Activated CD4-positive, alpha-beta memory T cell treated with anti-CD3 and anti-CD28 coated beads, Interleukin-2, amount 10 ng/mL, durations not matched to agents 7 days and 5 days (primary cell): Measurements from ENCODE around the gene CTTNBP2. TPM values are rescaled to one million over a fixed set of nuclear protein-coding genes. Genes with fewer than 3 reads are reported as not detected.

Experiments
- CTCF ChIA-PET: fragments of 350-600 bp; sonication (Branson Sonifier 250); formaldehyde crosslinking; loops from one replicate; lab custom pipeline; 2021; ENCODE audit warnings: antibody characterized with exemption, inconsistent platforms; lab: Charles Lee
- POLR2A ChIA-PET: fragments of 350-600 bp; sonication (Branson Sonifier 250); formaldehyde crosslinking; loops from one replicate; lab custom pipeline; 2021; ENCODE audit warnings: antibody characterized with exemption; lab: Charles Lee
- DNase-seq: peaks from one replicate; pipeline ENCODE4 v3.0.0-alpha.2; 2020
- H3K27ac Mint-ChIP-seq: one replicate; pipeline ENCODE4 v1.8.0; 2021; ENCODE audit warnings: mild to moderate bottlenecking, mixed read lengths
- H3K27me3 Mint-ChIP-seq: one replicate; pipeline ENCODE4 v1.8.0; 2021; ENCODE audit warnings: mixed read lengths
- H3K36me3 Mint-ChIP-seq: one replicate; pipeline ENCODE4 v1.8.0; 2021; ENCODE audit warnings: low read depth, mixed read lengths
- H3K4me1 Mint-ChIP-seq: one replicate; pipeline ENCODE4 v1.8.0; 2021; ENCODE audit warnings: mixed read lengths
- H3K4me3 Mint-ChIP-seq: one replicate; pipeline ENCODE4 v1.8.0; 2021; ENCODE audit warnings: mild to moderate bottlenecking, mixed read lengths
- H3K9me3 Mint-ChIP-seq: one replicate; pipeline ENCODE4 v1.8.0; 2021; ENCODE audit warnings: mixed read lengths
- total RNA-seq, 2 experiments: library from RNA; stranded (reverse); gene quantifications; one replicate each; pipeline ENCODE4 v1.2.3, GENCODE V29; 2021

The CTTNBP2 gene
- total RNA-seq = not detected

GRCh38 chr7:117873310-117874190 is at the start of gene CTTNBP2:
TSS of gene CTTNBP2 (minus strand) at chr7:117873441. CDS start at chr7:117873415, 26 bp downstream.
- no peak for DNase-seq
- Mint-ChIP-seq H3K36me3 (no peaks in the 10 kb centered on the region), H3K27ac (no peak within 1 kb of the TSS), H3K9me3 (no peaks in the 10 kb centered on the region), H3K27me3 (peaks cover 35% of the 10 kb centered on the region), H3K4me1 (peaks cover 2% of the 10 kb centered on the region), H3K4me3 (no peak within 1 kb of the TSS)
- ChIA-PET CTCF (no interaction called here), POLR2A (no interaction called here)

- Mint-ChIP-seq H3K4me3 (no peak overlapping the region), H3K9me3 (no peaks in the 10 kb centered on the region), H3K27ac (no peak overlapping the region), H3K36me3 (no peaks in the 10 kb centered on the region), H3K4me1 (no peaks in the 10 kb centered on the region), H3K27me3 (no peaks in the 10 kb centered on the region)
- POLR2A ChIA-PET = no interaction called here
- CTCF ChIA-PET = no interaction called here
- DNase-seq = no peak
Observed at GRCh38 chr7:117916309-117916708, 43.1 kb upstream of the CTTNBP2 start.

- H3K4me1 Mint-ChIP-seq = no peaks in the 10 kb centered on the region
- no peak overlapping the region for H3K4me3 Mint-ChIP-seq
- H3K36me3 Mint-ChIP-seq = no peaks in the 10 kb centered on the region
- POLR2A ChIA-PET = no interaction called here
- CTCF ChIA-PET = no interaction called here
- no peaks in the 10 kb centered on the region for H3K9me3 Mint-ChIP-seq
- H3K27ac Mint-ChIP-seq = no peak overlapping the region
- DNase-seq = no peak
- no peaks in the 10 kb centered on the region for H3K27me3 Mint-ChIP-seq
Observed at GRCh38 chr7:117912421-117912820, 39.2 kb upstream of the CTTNBP2 start.

GRCh38 chr7:117908031-117908795 is 35.0 kb upstream of the CTTNBP2 start:
- ChIA-PET CTCF (no interaction called here), POLR2A (no interaction called here)
- Mint-ChIP-seq H3K27ac (no peak overlapping the region), H3K9me3 (no peaks in the 10 kb centered on the region), H3K27me3 (no peaks in the 10 kb centered on the region), H3K36me3 (no peaks in the 10 kb centered on the region), H3K4me3 (no peak overlapping the region), H3K4me1 (no peaks in the 10 kb centered on the region)
- no peak for DNase-seq

GRCh38 chr7:117907049-117907640 is 33.9 kb upstream of the CTTNBP2 start:
- H3K9me3 Mint-ChIP-seq = no peaks in the 10 kb centered on the region
- no peaks in the 10 kb centered on the region for H3K27me3 Mint-ChIP-seq
- ChIA-PET POLR2A (no interaction called here), CTCF (no interaction called here)
- H3K4me1 Mint-ChIP-seq = no peaks in the 10 kb centered on the region
- no peaks in the 10 kb centered on the region for H3K36me3 Mint-ChIP-seq
- no peak for DNase-seq
- no peak overlapping the region for H3K4me3 Mint-ChIP-seq
- no peak overlapping the region for H3K27ac Mint-ChIP-seq

- H3K4me3 Mint-ChIP-seq = no peak overlapping the region
- ChIA-PET POLR2A (no interaction called here), CTCF (interaction anchor here (0.5 kb wide), 1 partner anchor 201 kb away, joined by 3 read pairs; no protein-coding TSS in a partner anchor)
- no peaks in the 10 kb centered on the region for H3K36me3 Mint-ChIP-seq
- no peaks in the 10 kb centered on the region for H3K27me3 Mint-ChIP-seq
- DNase-seq = no peak
- H3K4me1 Mint-ChIP-seq = no peaks in the 10 kb centered on the region
- H3K9me3 Mint-ChIP-seq = no peaks in the 10 kb centered on the region
- H3K27ac Mint-ChIP-seq = no peak overlapping the region
Observed at GRCh38 chr7:117902314-117902889, 29.2 kb upstream of the CTTNBP2 start.

GRCh38 chr7:117901089-117901797 is 28.0 kb upstream of the CTTNBP2 start:
- ChIA-PET CTCF (no interaction called here), POLR2A (no interaction called here)
- Mint-ChIP-seq H3K4me1 (no peaks in the 10 kb centered on the region), H3K4me3 (no peak overlapping the region), H3K9me3 (no peaks in the 10 kb centered on the region), H3K27me3 (no peaks in the 10 kb centered on the region), H3K36me3 (no peaks in the 10 kb centered on the region), H3K27ac (no peak overlapping the region)
- DNase-seq = no peak

- Mint-ChIP-seq H3K4me3 (no peak overlapping the region), H3K27ac (no peak overlapping the region), H3K36me3 (no peaks in the 10 kb centered on the region), H3K27me3 (no peaks in the 10 kb centered on the region), H3K4me1 (no peaks in the 10 kb centered on the region), H3K9me3 (no peaks in the 10 kb centered on the region)
- POLR2A ChIA-PET = no interaction called here
- CTCF ChIA-PET = no interaction called here
- no peak for DNase-seq
Observed at GRCh38 chr7:117896339-117896738, 23.1 kb upstream of the CTTNBP2 start.

GRCh38 chr7:117895276-117895675 is 22.0 kb upstream of the CTTNBP2 start:
- no peaks in the 10 kb centered on the region for H3K4me1 Mint-ChIP-seq
- POLR2A ChIA-PET = no interaction called here
- H3K27me3 Mint-ChIP-seq = no peaks in the 10 kb centered on the region
- no peaks in the 10 kb centered on the region for H3K9me3 Mint-ChIP-seq
- H3K27ac Mint-ChIP-seq = no peak overlapping the region
- no peak overlapping the region for H3K4me3 Mint-ChIP-seq
- no peaks in the 10 kb centered on the region for H3K36me3 Mint-ChIP-seq
- DNase-seq = no peak
- CTCF ChIA-PET = interaction anchor here (0.7 kb wide), 1 partner anchor 87 kb away, joined by 4 read pairs; no protein-coding TSS in a partner anchor

- H3K4me3 Mint-ChIP-seq = no peak overlapping the region
- H3K9me3 Mint-ChIP-seq = no peaks in the 10 kb centered on the region
- H3K27me3 Mint-ChIP-seq = no peaks in the 10 kb centered on the region
- DNase-seq = no peak
- POLR2A ChIA-PET = no interaction called here
- CTCF ChIA-PET = interaction anchor here (0.8 to 1.1 kb wide), 2 partner anchors 8 to 37 kb away, joined by 3 read pairs; no protein-coding TSS in a partner anchor
- no peaks in the 10 kb centered on the region for H3K36me3 Mint-ChIP-seq
- H3K4me1 Mint-ChIP-seq = no peaks in the 10 kb centered on the region
- H3K27ac Mint-ChIP-seq = no peak overlapping the region
Observed at GRCh38 chr7:117894037-117894436, 20.8 kb upstream of the CTTNBP2 start.

- DNase-seq = no peak
- ChIA-PET POLR2A (no interaction called here), CTCF (no interaction called here)
- Mint-ChIP-seq H3K4me3 (no peak overlapping the region), H3K36me3 (no peaks in the 10 kb centered on the region), H3K27me3 (no peaks in the 10 kb centered on the region), H3K9me3 (no peaks in the 10 kb centered on the region), H3K4me1 (no peaks in the 10 kb centered on the region), H3K27ac (no peak overlapping the region)
Observed at GRCh38 chr7:117892821-117893220, 19.6 kb upstream of the CTTNBP2 start.

- CTCF ChIA-PET = no interaction called here
- H3K4me1 Mint-ChIP-seq = no peaks in the 10 kb centered on the region
Observed at GRCh38 chr7:117889611-117890010, 16.4 kb upstream of the CTTNBP2 start.

More at GRCh38 chr7:117889611-117890010, 16.4 kb upstream of the CTTNBP2 start:
- Mint-ChIP-seq H3K27ac (no peak overlapping the region), H3K4me3 (no peak overlapping the region), H3K9me3 (no peaks in the 10 kb centered on the region), H3K27me3 (no peaks in the 10 kb centered on the region), H3K36me3 (no peaks in the 10 kb centered on the region)
- no peak for DNase-seq
- POLR2A ChIA-PET = no interaction called here
